Lung (tissue), 12 donors: ENCODE data around the gene CENPH. TPM values are rescaled to one million over a fixed set of nuclear protein-coding genes. Genes with fewer than 3 reads are reported as not detected.
"Not testable (repeated sequence)": the region's sequence is repeated elsewhere in the genome, so short reads cannot be mapped to it uniquely, and the experiment has no call there.

Source experiments
- ATAC-seq: fragments of 200-7000 bp; cut with Tn5 transposase; one replicate; pipeline ENCODE4 v1.9.1; 2020; ENCODE audit warnings: moderate number of reproducible peaks; ENCODE audit not compliant: insufficient read depth, low FRiP score
- DNase-seq, 3 donors: peaks; one replicate each; pipeline ENCODE4 v3.0.0-alpha.2; 2013 to 2017
- H3K27ac ChIP-seq, 2 donors: one replicate each; pipeline ENCODE4 v1.5.1; 2013; ENCODE audit warnings: mild to moderate bottlenecking in 2 of 2, moderate library complexity in 2 of 2, control low read depth in 1 of 2, inconsistent platforms in 1 of 2, low read depth in 1 of 2, low read length in 1 of 2
- H3K27me3 ChIP-seq, 3 donors: one replicate each; pipeline ENCODE4 v1.5.1; 2013; ENCODE audit warnings: low read length in 2 of 3; ENCODE audit not compliant: control insufficient read depth in 3 of 3, insufficient read depth in 3 of 3
- H3K36me3 ChIP-seq, 4 donors: one replicate each; pipeline ENCODE4 v1.5.1; 2013; ENCODE audit warnings: low read length in 4 of 4, mild to moderate bottlenecking in 1 of 4, moderate library complexity in 1 of 4; ENCODE audit not compliant: control insufficient read depth in 4 of 4, insufficient read depth in 4 of 4
- H3K4me1 ChIP-seq, 5 donors: one replicate each; pipeline ENCODE4 v1.5.1; 2013; ENCODE audit warnings: low read length in 5 of 5, mild to moderate bottlenecking in 2 of 5, moderate library complexity in 1 of 5; ENCODE audit not compliant: control insufficient read depth in 5 of 5, insufficient read depth in 5 of 5
- H3K4me3 ChIP-seq: one replicate; pipeline ENCODE4 v1.5.1; 2013; ENCODE audit warnings: mild to moderate bottlenecking, control low read depth, moderate library complexity
- H3K9ac ChIP-seq, 2 donors: one replicate each; pipeline ENCODE4 v1.5.1; 2013; ENCODE audit warnings: low read length in 2 of 2, control low read depth in 1 of 2; ENCODE audit not compliant: insufficient read depth in 1 of 2
- H3K9me3 ChIP-seq, 4 donors: one replicate each; pipeline ENCODE4 v1.5.1; 2013; ENCODE audit warnings: low read length in 3 of 4, mild to moderate bottlenecking in 1 of 4, moderate library complexity in 1 of 4; ENCODE audit not compliant: control insufficient read depth in 4 of 4, insufficient read depth in 3 of 4
- WGBS, 2 donors: extraction: QIAGEN DNeasy Blood & Tissue Kit; methylation state at CpG; one replicate each; pipeline ENCODE4 v1.1.7; 2013; 5-methylcytosine and 5-hydroxymethylcytosine counted together
- polyA plus RNA-seq, 2 donors: library from polyadenylated mRNA; stranded (reverse); fragments of 200-250 nt; gene quantifications; one replicate each; pipeline ENCODE4 v1.2.1, GENCODE V29; 2013
- total RNA-seq, 2 donors: library from RNA; depleted of rRNA in 1 of 2; stranded (reverse); fragments of >200 nt in 1 of 2; gene quantifications; one replicate each; pipeline ENCODE4 v1.2.1, GENCODE V29; 2014 to 2021
- TF ChIP-seq, protein P1 (sequence below): IDR thresholded peaks from 2 replicates; pipeline ENCODE4 v1.5.1; 2012; ENCODE audit warnings: mild to moderate bottlenecking; ENCODE audit errors: control extremely low read depth, extremely low read depth
- donor health status: control.
- donor health status: control.
- donor health status: Bipolar disorder and iron deficiency.
- donor health status: healthy.
- donor health status: DM: yes; HTN: yes; CAD: no.

CENPH gene
- total and polyA plus RNA-seq, 4 donors, result 3.3 to 5.8 (median 4.6) TPM

DNA sequence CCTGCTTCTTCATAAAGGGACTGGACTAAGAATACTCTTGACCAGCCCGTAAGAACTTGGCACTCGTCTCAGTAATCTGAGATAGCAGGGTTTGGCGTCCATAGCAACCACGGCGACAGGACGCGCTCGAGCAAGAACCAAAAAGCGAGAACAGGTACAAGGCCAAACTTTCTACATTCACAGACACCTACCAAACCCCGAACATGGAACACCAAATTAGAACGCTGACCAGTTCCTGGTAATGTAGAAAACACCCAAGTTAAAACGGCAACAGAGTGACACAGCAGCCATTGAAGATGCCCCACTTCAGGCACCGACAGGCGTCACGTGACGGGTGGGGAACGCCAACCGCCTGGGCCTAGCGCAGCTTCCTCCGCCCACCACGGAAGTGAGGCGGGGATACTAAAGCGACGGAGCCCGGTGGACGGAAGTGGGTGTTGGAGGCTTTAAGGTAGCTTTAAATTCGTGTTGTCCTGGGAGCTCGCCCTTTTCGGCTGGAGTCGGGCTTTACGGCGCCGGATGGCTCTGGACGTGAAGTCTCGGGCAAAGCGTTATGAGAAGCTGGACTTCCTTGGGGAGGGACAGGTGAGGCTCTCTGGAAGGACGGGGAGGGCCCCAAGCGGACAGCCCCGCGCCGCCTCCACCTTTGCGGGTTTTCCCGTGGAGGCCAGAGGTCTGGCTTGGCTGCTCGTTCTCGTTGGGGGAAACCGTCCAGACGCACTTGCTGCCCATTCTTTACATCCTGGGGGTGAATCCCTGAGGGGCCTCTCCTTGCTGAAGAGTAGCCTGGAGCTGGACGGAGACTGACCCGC lies 45.3 kb downstream of the CENPH start, which contains the start of gene CDK7:
Gene CDK7, plus strand, starts transcription at position 430 of the 812 bp plus-strand sequence. Its CDS starts 90 bp downstream, at position 520.
- peak; percentile 93 to 96 (median 93) for DNase-seq
- TF ChIP-seq, protein P1, sequence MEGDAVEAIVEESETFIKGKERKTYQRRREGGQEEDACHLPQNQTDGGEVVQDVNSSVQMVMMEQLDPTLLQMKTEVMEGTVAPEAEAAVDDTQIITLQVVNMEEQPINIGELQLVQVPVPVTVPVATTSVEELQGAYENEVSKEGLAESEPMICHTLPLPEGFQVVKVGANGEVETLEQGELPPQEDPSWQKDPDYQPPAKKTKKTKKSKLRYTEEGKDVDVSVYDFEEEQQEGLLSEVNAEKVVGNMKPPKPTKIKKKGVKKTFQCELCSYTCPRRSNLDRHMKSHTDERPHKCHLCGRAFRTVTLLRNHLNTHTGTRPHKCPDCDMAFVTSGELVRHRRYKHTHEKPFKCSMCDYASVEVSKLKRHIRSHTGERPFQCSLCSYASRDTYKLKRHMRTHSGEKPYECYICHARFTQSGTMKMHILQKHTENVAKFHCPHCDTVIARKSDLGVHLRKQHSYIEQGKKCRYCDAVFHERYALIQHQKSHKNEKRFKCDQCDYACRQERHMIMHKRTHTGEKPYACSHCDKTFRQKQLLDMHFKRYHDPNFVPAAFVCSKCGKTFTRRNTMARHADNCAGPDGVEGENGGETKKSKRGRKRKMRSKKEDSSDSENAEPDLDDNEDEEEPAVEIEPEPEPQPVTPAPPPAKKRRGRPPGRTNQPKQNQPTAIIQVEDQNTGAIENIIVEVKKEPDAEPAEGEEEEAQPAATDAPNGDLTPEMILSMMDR, result no peak
- peaks cover 0 to 11% (median 3%) of the 10 kb centered on the region in 4 donors for H3K36me3 ChIP-seq
- ATAC-seq, result peak; percentile 99
- peak within 1 kb of the TSS; percentile 92 for H3K4me3 ChIP-seq
- no peaks in the 10 kb centered on the region for H3K9me3 ChIP-seq
- peak within 1 kb of the TSS; percentile 45 to 94 for H3K27ac ChIP-seq
- H3K4me1 ChIP-seq, result peaks cover 1 to 15% (median 4%) of the 10 kb centered on the region in 5 donors
- 0% methylated on average over 49 of the region's 49 CpGs for WGBS, 2 donors
- no peaks in the 10 kb centered on the region for H3K27me3 ChIP-seq
- peak within 1 kb of the TSS; percentile 41 to 69 for H3K9ac ChIP-seq

DNA sequence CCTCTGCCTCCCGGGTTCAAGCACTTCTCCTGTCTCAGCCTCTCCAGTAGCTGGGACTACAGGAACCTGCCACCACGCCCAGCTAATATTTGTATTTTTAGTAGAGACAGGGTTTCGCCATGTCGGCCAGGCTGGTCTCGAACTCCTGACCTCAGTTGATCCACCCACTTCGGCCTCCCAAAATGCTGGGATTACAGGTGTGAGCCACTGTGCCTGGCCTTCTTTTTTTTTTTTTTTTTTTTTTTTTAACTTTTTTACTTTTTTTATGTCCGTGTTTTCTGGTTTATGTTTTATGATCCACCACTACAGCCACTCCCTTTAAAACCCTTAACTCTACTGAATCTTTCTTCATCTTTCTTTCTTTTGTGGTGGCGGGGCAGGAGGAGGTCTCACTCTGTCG lies 47.4 kb downstream of the CENPH start:
- not testable (repeated sequence) for H3K9me3 ChIP-seq, H3K27me3 ChIP-seq, H3K36me3 ChIP-seq, H3K27ac ChIP-seq, ATAC-seq, H3K9ac ChIP-seq, H3K4me3 ChIP-seq, DNase-seq
- 88 to 92% methylated on average over 9 of the region's 9 CpGs for WGBS, 2 donors
- peaks cover 1 to 15% (median 4%) of the 10 kb centered on the region in 5 donors for H3K4me1 ChIP-seq

DNA sequence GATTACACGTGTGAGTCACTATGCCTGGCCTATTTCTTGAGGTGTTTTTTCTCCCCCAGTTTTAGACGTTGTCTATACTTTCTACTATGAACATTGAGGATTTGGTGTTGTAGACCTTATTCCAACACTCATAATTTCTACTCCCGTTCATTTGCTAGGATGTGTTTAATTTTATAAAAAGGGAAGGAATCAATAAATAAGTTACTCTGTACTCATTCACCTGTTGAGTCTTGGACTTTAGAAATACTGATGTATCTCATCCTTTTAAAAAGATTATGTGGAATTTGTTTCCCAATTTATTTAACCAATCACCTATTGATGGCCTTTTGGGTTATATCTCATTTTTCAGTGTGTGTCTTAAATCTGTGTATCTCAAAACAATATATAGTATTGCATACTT lies 48.5 kb downstream of the CENPH start:
- DNase-seq, result no peak
- Histone ChIP-seq H3K27ac (no peak overlapping the region), H3K27me3 (no peaks in the 10 kb centered on the region), H3K36me3 (peaks cover 0 to 8% (median 2%) of the 10 kb centered on the region in 4 donors), H3K4me3 (no peak overlapping the region), H3K4me1 (peaks cover 1 to 15% (median 4%) of the 10 kb centered on the region in 5 donors), H3K9me3 (no peaks in the 10 kb centered on the region), H3K9ac (no peak overlapping the region)
- TF ChIP-seq, protein P1, result no peak
- no peak for ATAC-seq
- 86 to 95% methylated on average over 3 of the region's 3 CpGs for WGBS, 2 donors

DNA sequence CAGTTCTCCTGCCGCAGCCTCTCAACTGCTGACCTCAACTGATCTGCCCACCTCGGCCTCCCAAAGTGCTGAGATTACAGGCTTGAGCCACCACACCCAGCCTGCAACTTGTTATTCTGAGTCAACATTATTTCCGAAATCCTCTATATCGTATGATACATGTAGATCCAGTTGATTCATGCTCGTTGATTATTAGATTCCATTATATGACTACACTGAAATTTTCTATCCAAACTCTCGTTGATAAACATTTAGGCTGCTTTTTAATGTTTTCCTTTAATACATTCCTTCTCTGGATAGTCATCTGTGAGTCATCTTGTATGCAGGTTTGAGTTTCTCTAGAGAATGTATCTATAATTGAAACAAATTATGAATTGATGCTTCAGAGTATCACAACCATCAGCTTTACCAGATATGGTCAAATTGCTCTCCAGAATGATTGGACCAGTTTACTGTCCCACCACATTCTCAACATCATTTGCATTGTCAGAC lies 49.4 kb downstream of the CENPH start:
- no peaks in the 10 kb centered on the region for H3K9me3 ChIP-seq
- H3K36me3 ChIP-seq, result peaks cover 0 to 8% (median 2%) of the 10 kb centered on the region in 4 donors
- ATAC-seq, result no peak
- no peak overlapping the region for H3K4me3 ChIP-seq
- WGBS, 2 donors, result 83 to 94% methylated on average over 6 of the region's 6 CpGs
- H3K27me3 ChIP-seq, result no peaks in the 10 kb centered on the region
- no peak for DNase-seq
- TF ChIP-seq, protein P1, result no peak
- H3K9ac ChIP-seq, result no peak overlapping the region
- peaks cover 1 to 14% (median 4%) of the 10 kb centered on the region in 5 donors for H3K4me1 ChIP-seq
- no peak overlapping the region for H3K27ac ChIP-seq
